Right kidney (tissue), 1 donor: ENCODE data around the gene ZNF175.

ENCODE experiments used
- DNase-seq: peaks from one replicate; pipeline ENCODE4 v3.0.0-alpha.2; 2016

Gene ZNF175

DNA sequence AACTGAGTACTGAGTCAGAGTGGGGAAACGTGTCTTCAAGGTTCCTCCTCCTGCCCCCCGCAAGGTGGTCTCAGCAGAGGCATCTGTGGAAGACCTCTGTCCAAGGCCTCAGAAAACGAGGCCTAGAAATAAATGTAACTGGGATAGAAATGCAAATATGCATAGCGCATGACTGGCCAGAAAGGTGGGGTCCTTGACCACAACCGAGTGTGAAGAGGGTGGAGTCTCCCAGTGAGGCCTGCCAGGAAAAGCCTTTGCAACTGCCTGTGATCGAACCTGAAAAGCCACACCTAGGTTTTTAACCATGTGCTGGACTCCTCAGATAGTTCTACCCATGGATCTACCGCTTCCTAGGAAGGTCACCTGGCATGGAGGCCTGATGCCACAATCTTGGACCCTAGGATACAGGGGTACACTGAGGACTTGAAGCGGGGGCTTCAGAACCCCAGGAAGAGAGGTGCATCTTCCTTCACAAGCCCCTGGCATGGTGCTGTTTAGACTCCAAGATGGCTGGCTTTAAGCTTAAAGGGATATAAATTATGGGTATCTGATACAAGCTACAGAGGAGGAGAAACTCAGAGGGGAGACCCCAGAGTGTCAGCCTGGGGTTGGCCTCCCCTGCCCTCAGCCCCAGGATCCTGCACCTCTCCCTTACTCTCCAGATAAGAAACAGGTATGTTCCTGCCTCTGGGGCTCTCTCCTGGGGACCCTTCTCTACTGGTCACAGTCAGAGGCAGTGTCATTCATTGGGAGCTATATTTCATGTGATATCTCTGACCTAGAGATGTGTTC is 21.4 kb upstream of the ZNF175 start:
- DNase-seq, result no peak

GRCh38 chr19:51550848-51551672 is 20.0 kb upstream of the ZNF175 start:
- DNase-seq, result no peak

DNA sequence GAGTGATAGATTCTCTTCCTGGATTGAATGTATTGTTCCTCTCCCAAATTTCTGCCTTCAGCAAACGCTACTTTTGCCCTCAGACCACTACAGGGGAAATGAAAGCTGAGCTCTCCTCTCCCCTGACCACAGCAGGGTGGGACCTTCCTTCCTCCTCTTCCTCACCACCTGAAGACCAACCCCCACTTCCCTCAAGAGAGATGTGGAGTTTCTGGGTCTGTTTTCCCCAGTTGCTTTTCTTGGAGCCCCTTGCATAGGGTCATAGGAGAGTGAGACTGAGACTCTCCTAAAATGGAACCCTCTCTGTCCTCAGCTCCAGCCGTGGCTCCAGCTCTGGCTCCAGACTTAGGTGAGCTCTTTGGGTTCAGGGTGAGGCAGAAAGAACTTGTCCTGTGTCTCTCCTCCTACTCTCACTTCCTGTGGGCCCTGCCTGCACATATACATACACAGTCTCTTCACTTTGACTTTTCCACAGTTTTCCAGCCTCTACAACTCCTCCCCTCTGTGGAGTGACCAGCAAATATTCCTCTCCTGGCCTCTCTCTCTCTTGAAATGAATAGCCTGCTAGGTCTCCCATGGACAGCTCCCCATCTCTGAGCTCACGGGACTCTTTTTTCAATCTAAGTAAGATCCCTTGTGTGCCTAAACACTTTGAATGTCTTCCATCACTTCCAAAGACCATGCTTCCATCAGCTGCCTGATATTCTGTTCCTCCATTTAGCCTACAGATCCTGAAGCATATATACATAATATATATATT is 19.2 kb upstream of the ZNF175 start:
- no peak for DNase-seq

DNA sequence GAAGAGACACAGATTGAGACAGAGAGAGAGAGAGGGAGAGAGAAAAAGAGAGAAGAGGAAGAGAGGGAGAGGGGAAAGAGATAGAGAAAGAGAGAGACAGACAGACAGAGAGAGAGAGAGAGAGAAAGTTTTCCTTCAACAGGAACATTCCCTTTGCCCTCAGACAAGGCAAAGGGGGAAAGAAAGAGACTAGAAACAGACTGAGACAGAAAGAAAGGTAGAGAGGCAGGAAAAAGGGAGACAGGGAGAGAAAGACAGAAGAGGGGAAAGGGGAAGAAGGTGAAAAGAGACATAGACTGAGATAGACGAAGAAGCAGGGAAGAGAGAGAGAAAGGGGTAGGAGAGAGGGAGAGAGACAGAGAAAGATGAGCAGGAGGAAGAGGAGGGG is 18.5 kb upstream of the ZNF175 start:
- no peak for DNase-seq

GRCh38 chr19:51552996-51553725 is 17.9 kb upstream of the ZNF175 start:
- peak; percentile 44 for DNase-seq

DNA sequence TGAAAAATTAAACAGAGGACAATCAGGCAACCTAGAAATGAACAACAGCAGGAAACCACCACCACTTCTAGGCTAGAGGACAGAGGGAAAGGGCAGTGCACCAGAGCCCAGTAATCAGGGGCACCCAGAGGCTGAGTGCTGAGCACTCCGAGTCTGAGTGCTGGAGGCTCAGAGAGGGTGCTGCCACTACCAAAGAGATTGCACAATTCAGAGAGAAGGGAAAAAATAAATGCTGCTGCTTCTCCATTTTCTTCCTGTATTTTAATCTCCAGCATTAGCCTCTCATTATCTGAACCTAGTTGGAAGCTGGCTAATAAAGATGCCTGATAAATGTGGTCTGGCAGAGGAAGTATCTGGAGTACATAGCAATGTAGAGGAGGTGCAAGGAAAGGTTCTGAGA is 11.8 kb upstream of the ZNF175 start:
- DNase-seq, result no peak

DNA sequence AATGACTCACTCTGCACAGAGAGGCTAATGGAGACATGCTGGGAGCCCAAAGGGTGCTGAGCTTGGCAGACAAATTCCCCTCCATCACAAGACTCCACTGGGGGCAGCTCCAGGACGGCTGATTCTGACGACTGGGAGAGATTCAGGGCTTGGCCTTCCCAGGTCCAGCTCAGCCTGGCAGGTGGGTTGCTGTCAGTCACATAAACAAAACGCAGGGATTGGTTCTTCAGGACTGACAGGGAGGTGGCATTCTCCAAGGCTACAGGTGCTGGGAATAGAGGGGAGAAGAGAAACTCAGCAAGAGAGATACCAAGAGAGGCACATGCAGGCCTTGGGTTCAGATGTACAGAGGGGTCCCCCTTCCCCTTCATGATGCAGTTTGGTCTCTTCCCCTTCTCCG is 10.7 kb upstream of the ZNF175 start:
- no peak for DNase-seq

GRCh38 chr19:51564791-51565190 is 6.3 kb upstream of the ZNF175 start:
- DNase-seq, result no peak

DNA sequence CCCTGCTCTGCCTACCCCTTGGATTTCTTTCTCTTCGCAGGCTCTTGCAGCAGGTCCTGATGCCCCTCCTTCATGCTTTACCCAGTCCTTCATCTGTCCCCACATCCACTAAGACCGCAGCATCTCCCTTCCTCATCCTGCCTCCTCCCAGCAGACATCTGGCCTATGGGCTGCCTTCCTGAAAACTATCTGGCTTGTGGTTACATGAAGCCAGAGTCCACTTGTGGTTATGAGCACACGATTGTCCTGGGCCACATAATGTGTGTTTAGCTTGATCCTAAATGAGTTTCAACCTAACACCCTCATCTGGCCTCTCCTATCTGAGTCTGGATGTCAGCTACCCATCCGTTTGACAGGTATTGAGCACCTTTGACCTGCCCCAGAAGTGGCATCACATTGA is 5.5 kb upstream of the ZNF175 start:
- DNase-seq, result no peak

DNA sequence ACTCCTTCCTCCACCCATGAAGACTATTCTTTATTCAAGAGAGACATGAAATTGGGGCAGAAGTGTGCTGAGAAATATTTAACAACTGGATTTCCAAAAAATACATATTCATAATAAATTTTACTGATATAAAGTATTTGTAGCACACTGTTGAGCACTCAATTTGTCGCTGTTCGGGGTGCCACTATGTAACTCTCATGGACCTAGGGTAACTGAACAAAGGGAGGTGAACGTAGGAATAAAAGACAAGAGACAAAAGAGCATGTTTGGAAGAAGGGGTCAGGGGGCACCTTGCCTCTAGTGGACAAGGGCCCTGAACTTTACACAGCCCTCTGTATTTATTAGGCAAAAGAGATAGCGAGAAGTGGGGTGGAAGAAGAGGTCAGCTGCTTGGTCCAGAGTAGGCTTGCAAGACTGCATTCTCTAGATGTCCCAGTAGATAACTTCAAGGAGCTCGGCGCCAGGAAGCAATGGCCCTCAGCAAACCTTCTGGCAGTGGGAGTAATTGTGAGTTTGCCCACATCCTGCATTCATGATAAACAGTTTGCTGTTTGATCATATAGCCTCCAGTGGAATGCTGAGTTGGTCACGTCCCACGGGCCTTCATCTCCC is 4.5 kb upstream of the ZNF175 start:
- no peak for DNase-seq

GRCh38 chr19:51567583-51567982 is 3.5 kb upstream of the ZNF175 start:
- DNase-seq, result no peak

DNA sequence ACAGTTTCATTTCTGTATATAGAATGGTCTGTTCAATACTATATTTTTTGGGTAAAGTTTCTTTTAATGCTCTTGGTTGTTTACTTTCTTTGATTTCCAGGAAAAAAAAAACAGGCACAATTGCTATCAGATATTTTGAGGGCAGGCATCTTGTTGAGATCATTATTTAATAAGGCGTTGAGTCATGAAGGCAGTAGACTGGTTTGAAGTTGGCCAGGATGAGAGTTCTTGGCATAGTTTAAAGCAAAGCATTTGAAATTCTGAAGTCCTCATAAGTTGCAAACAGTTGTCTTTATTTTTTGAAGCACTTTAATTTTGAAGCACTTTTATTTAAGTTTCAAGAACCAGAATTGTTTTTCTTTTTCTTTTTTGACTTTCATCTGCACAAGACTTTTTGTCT is 2.6 kb upstream of the ZNF175 start:
- no peak for DNase-seq

DNA sequence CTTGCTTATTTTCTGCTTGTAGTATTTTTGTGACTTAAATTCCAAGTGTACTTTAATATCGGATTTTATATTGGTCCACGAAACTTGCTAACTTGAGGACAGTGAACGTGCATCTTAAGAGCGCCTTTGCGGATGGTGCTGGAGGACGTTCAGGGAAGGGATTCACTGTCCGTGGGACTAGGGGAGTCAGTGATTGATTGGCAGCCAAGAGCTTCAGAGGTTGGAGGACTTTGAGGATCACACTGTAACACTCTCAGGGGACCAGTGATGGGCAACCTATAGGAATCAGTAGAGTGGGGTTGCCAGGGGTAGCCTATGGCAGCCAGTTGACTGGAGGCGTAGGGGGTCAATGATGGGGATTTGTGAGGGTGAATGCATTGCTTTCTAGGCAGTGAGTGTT is 516 bp downstream of the ZNF175 start:
- no peak for DNase-seq

- DNase-seq, result no peak
These were observed 1.3 kb downstream of the ZNF175 start for GRCh38 chr19:51572410-51572809.

GRCh38 chr19:51572908-51573307 is 1.8 kb downstream of the ZNF175 start:
- DNase-seq, result no peak

GRCh38 chr19:51573331-51573730 is 2.2 kb downstream of the ZNF175 start:
- DNase-seq, result no peak

DNA sequence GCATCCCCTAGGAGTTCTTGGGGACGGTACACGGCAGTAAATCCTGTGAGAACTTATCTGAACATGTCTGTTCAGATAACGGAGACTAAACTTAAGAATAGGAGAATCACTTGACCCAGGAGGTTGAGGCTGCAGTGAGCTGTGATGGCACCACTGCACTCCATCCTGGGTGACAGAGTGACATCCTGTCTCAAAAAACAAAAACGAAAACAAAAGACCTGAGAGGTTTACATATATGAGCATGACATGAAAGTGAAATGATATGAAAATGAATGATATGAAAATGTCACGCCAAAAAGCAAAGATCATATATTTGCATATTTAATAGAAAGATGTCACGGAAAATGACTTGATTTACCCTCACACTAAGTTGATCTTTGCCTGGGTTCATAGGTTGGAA is 5.8 kb downstream of the ZNF175 start:
- DNase-seq, result no peak

- DNase-seq, result no peak
These were observed 15.1 kb downstream of the ZNF175 start for GRCh38 chr19:51586103-51586728.

DNA sequence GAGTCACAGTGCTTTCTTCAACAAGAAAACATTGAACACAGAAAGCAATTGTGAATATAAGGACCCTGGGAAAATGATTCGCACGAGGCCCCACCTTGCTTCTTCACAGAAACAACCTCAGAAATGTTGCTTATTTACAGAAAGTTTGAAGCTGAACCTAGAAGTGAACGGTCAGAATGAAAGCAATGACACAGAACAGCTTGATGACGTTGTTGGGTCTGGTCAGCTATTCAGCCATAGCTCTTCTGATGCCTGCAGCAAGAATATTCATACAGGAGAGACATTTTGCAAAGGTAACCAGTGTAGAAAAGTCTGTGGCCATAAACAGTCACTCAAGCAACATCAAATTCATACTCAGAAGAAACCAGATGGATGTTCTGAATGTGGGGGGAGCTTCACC is 15.7 kb downstream of the ZNF175 start:
- no peak for DNase-seq

- no peak for DNase-seq
These were observed 16.4 kb downstream of the ZNF175 start for GRCh38 chr19:51587264-51588191.
